ENCODE results near the gene HECA.
"Not testable (repeated sequence)": the region's sequence is repeated elsewhere in the genome, so short reads cannot be mapped to it uniquely, and the experiment has no call there.

The HECA gene, protein sequence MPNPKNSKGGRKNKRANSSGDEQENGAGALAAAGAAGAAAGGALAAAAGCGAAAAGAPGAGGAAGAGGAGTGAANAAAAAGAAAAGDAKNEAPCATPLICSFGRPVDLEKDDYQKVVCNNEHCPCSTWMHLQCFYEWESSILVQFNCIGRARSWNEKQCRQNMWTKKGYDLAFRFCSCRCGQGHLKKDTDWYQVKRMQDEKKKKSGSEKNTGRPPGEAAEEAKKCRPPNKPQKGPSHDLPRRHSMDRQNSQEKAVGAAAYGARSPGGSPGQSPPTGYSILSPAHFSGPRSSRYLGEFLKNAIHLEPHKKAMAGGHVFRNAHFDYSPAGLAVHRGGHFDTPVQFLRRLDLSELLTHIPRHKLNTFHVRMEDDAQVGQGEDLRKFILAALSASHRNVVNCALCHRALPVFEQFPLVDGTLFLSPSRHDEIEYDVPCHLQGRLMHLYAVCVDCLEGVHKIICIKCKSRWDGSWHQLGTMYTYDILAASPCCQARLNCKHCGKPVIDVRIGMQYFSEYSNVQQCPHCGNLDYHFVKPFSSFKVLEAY

DNA sequence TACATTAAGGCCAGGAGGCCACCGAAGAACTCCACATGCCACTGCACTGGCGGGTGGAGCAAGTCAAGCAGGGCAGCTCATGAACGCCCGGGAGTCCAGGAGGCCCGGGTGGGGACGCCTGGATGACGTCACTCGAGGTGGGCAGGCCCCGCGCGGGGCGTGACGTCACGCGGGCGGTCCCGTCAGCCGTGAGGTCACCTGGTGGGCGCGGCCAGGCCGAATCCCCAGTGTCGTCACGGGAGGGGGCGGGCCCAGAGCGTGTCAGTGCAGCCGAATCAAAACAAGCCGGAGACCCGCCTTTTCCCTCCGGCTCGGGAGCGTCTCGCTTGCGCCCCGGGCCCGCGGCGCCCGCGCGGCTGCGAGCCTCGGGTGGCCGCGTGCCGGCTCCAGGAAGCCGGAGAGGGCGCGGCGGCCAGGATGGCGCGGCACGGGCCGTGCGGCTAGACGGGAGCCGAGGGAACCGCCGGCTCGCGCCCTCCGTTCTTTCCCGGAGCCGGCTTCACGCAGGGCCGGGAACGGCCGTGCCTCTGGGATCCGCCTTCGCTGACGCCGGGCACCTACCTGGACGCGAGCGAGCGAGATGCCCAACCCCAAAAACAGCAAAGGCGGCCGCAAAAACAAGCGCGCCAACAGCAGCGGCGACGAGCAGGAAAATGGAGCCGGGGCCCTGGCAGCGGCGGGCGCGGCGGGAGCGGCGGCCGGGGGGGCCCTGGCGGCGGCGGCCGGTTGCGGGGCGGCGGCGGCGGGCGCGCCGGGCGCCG lies at the start of gene HECA:
HECA (plus strand) TSS at position 264 of the 761 bp plus-strand sequence; CDS start at position 581, 317 bp downstream.
- DNase-seq: peak; percentile 92

DNA sequence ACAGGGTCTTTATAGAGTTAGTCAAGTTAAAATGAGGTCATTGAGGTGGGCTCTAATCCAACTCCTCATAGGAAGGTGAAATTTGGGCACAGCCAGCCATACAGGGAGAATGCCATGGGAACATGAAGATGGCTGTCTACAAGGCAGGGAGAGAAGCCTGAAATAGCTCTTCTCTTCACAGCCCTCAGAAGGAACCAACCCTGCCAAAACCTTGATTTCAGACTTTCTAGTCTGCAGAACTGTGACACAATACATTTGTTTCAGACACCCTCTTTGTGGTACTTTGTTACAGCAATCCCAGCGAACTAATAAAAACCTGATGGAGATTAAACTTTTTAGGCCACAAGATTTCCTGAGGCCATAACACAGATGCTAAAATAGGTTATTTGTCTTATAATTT lies 43.1 kb upstream of the HECA start:
- DNase-seq: no peak

GRCh38 chr6:139099984-139100383 lies 34.9 kb upstream of the HECA start:
- DNase-seq: no peak

GRCh38 chr6:139107051-139107450 lies 27.8 kb upstream of the HECA start:
- DNase-seq: no peak

DNA sequence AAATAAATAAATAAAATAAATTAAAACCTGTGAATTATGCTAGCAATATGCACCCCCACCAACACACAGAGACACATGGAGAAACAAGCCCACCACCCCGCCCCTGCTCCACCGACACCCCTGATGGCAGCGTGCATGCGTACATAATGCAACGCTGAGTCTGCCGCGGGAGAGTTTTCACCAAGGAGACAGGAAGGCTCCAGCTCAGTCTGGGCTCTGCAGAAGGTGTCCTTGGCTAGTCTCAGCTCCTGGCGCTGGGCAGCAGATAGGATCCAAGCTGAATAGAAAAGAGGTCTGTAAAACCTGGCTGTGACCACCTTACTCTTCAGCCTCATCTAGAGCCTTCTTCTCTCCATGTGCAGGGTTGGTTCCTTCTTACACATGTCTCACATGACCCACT lies 26.5 kb upstream of the HECA start:
- no peak for DNase-seq

- no peak for DNase-seq
Measured at GRCh38 chr6:139109558-139109957, 25.3 kb upstream of the HECA start.

GRCh38 chr6:139112146-139112545 lies 22.7 kb upstream of the HECA start:
- DNase-seq: no peak

DNA sequence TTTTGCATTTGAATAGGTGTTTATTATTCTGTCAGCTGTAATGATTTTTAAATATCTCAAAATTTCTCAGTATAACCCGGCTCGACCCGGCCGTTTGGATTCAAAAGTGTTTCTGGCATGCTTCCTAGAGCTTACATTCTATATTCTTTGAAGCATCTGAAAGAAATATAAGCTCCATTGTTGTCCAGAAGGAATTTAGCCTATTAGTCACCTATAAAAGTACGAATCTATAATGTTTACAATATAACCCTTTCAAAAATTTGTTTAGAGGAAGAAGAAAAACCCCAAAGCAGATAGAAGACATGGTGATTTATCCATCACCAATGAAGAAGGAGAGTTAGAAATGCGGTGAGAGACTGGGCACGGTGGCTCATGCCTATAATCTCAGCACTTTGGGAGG lies 22.3 kb upstream of the HECA start:
- DNase-seq: no peak

DNA sequence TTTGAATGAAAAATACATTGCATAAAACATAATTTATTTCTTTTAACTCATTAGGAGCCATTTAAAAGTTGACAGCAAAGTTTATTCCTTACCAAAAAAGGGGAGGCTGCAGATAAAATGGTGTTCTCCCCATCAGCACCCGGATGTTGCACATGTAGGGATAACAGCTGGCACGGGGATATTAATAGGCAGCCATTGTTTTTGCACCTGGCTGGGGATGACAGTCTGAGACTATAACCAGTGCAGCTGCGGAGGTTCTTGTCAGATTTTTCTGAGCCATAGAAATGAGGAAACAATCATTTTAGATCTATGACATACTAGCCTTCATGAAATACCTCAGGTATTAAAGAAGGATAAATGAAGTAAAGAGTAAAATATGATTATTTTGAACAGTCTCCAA lies 20.1 kb upstream of the HECA start:
- no peak for DNase-seq

DNA sequence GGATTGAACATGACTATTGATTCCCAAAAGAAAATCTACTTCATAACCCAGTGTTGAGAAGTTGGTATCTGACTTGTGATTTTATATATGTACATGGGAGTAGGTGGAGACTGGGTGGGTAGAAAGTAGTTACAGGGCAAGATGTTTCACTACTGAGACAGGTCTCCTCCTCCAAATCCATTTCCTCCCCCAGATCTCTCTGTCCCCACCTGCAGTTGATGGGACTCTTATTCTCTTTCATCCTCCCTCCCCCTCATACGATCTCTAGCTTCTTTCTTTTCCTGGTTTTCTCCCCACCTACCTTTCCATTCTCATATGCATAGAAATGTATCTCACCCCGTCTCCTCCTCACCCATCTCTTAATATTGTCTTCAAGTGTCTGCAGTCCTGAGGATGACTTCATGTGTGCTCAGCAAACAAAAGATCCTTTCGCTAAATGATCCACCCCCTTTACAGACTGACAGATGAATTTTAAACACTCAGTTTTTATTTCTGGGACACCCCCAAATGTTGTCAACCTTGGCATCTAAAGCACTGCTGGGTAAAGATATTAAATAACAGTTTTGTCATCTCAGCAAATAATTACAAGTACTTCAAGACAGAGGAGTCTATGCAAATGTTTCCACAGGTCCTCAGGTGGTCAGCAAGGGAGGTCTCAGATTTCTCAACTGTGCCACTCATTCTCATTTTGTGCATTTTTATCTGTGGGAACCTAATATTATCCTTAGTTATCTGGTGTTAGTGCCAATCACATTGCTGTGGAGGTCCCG lies 18.7 kb upstream of the HECA start:
- no peak for DNase-seq

DNA sequence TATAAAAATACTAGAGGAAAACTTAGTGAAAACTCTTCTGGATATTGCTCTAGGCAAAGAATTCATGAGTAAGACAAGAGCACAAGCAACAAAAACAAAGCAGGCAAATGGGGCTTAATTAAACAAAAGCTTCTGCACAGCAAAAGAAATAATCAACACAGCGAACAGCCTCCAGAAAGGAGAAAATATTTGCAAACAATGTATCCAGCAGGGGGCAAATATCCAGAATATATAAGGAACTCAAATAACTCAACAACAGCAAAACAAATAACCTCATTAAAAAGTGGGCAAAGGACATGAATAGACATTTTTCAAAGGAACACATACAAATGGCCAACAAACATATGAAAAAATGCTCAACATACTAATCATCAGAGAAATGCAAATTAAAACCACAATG lies 17.1 kb upstream of the HECA start:
- DNase-seq: no peak

DNA sequence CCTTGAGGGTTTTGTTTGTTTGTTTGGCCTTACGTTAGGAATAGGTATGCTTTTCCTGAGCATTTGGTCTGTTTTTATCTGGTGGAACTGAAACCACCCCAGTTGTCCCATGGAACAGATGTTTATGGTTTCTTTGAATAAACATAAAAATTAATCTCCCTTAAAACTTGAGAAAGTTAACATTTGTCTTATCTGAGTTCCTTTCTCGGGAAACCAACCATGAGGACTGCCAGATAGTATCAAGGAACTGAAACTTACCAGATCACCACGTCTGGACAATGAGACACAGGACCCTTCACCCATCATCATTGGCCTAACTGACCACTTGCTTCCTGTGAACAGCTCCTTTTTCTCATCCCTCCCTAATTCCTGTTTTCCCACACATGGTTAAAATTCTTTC lies 15.3 kb upstream of the HECA start:
- DNase-seq: no peak

- not testable (repeated sequence) for DNase-seq
Measured at GRCh38 chr6:139122823-139123222, 12.1 kb upstream of the HECA start.

- DNase-seq: peak; percentile 81
Measured at GRCh38 chr6:139124887-139125672, 9.8 kb upstream of the HECA start.

DNA sequence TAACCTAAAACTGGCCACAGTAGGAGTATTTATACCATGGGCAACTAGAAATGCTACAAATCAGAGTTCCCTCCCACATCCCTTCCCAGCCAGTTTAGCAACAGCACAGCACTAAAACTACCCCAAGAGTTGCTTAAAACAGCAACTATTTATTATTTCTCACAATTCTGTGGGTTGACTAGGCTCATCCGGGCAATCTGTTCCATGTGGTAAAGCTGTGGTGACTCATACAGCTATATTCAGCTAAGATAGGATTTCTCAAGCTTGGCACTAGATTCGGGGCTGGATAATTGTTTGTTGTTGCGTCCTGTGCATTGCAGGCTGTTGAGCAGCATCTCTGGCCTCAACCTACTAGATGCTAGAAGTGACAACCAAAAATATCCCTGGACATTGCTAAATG lies 8.6 kb upstream of the HECA start:
- DNase-seq: no peak

DNA sequence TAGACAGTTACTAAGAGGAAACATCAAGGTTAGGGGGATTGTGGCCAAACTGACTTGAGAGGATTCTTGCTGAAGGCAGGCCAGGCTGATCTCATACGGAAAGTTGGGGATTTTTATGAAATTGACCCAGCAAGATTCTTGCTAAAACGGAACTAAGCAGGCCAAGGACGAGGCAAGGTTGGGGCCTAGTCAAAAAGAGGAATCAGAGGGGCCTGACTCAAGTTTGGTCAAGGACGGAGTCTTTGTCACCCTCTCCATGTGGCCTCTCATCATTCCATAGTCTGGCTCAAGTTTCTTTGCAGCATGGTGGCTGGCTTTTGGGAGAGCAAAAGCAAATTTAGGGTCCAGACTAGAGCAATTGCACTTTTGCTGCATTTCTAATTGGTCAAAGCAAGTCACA lies 7.9 kb upstream of the HECA start:
- no peak for DNase-seq

DNA sequence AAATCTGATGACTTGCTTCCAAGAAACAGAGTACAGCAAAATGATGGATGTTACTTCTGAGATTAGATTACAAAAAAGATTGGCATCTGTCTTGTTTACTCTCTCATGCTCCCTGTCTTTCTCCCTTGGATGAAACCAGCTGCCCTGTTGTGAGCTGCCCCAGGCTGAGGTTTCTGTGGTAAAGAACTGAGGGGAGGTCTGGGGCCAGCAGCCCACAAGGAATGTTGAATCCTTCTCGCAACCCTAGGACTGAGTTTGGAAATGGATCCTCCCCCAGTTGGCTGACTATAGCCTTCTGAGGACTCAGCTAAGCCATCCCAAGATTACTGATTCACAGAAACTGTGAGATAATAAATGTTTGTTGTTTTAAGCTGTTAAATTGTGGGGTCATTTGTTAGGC lies 5.6 kb upstream of the HECA start:
- DNase-seq: no peak

- no peak for DNase-seq
Measured at GRCh38 chr6:139131736-139132280, 3.1 kb upstream of the HECA start.

DNA sequence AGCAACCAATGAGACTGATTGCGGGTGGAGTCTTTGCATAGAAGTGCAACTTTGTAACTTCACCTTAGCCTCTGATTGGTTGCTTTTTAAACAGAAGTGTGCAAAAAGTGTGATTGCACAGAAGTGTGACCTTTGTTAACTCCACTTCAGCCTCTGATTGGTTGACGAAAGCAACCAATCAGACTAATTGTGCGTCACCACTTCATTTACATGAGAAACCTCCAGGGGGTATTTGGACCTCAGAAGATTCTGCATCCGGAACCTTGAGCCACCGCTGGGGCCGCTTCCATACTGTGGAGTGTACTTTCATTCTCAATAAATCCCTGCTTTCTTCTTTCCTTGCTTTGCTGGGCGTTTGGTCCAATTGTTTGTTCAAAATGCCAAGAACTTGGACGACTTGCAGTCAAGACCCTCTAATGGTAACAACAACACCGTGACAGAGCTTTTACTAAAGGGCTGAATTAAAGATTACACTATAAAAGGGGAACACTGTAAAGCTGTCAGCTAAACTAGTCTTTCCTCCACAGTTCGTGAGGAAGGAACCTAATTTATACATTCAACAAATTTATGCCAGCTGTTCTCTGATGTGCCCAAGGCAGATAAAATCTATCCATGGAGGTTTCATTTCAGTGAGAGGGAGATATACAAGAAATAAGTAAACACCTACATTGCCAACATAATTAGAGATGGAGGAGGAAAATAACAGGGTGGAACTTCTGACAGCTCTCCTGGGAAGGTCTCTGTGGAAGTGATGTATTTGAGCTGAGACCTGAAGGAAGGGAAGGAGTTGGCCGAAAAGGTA lies 1.4 kb upstream of the HECA start:
- DNase-seq: no peak

DNA sequence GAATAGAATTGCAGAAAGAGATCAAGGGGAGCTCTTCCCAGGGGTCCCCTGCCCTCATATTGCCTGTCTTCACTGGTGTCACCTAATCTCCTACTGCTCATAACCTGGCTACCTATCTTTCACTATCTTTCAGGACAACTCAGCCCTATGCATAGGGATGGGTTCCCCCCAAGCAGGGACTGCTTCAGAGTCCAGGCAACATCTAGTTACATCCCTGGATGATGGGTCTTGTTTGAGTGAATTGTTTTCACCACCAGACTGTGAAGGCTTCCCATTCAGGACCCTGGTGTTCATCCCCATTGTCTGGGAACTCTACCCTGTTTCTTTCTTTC lies 850 bp upstream of the HECA start:
- DNase-seq: no peak

Measured in GDM1 (cell line).